ENCODE measurements around the gene EFL1.
A peak's percentile ranks its signal among the peaks of the same experiment; 100 is the strongest.

The EFL1 gene

DNA sequence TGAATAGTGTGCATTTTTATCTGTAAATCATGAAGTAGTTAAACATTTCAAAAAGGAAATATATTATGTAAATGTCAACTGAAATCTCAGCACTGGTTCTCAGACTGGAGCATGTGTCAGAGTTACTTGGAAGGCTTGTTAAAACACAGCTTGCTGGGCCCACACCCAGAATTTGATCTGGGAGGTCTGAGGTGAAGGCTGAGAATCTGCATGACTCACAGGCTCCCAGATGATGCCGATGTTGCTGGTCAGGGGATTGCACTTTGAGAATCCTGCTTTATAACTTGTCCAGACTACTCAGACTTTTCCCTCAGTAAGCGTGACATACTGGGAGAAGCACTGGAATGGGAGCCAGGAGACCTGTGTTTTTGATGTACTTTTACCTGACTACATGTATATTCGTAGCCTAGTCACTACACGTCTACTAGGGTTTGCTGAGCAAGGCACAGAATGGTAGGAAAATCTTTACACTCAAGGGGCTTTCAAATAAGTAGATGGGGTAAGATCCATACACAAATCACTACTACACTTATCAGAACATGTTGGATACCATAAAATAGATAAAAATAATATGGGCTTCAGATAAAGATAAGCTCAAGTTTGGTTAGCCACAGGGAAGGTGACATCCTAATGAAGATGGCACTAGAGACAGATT lies 139.7 kb downstream of the EFL1 start:
- peak; percentile 99 for DNase-seq (ENCODE audit: low read depth)
- no peak overlapping the region for H3K4me3 ChIP-seq (ENCODE audit: low read depth, low read length)
- TF ChIP-seq, protein P1, sequence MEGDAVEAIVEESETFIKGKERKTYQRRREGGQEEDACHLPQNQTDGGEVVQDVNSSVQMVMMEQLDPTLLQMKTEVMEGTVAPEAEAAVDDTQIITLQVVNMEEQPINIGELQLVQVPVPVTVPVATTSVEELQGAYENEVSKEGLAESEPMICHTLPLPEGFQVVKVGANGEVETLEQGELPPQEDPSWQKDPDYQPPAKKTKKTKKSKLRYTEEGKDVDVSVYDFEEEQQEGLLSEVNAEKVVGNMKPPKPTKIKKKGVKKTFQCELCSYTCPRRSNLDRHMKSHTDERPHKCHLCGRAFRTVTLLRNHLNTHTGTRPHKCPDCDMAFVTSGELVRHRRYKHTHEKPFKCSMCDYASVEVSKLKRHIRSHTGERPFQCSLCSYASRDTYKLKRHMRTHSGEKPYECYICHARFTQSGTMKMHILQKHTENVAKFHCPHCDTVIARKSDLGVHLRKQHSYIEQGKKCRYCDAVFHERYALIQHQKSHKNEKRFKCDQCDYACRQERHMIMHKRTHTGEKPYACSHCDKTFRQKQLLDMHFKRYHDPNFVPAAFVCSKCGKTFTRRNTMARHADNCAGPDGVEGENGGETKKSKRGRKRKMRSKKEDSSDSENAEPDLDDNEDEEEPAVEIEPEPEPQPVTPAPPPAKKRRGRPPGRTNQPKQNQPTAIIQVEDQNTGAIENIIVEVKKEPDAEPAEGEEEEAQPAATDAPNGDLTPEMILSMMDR (conservative IDR thresholded peaks at IDR 0.05; ENCODE audit: low read depth, low read length): no peak

DNA sequence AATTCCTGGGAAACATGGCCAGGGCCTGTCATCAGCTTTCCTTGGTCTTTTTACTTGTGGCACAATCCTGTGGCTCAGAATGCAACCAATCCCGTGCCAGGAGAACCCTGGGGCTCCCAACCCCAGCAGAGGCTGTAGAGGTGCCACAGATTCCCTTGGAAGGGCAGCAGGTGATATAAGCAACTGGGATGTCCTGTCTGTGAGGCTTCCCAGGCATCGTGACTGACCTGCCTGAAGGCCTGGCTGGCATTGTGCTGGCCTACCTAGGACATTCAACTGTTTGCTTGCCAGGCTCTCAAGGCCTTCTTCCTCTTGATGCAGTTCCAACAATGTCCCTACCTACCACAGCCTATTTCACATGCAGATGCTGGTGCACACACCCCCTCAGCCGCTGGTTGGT lies 144.5 kb downstream of the EFL1 start:
- H3K4me3 ChIP-seq (ENCODE audit: low read depth, low read length): no peak overlapping the region
- TF ChIP-seq, protein P1 (conservative IDR thresholded peaks at IDR 0.05; ENCODE audit: low read depth, low read length): no peak
- no peak for DNase-seq (ENCODE audit: low read depth)

DNA sequence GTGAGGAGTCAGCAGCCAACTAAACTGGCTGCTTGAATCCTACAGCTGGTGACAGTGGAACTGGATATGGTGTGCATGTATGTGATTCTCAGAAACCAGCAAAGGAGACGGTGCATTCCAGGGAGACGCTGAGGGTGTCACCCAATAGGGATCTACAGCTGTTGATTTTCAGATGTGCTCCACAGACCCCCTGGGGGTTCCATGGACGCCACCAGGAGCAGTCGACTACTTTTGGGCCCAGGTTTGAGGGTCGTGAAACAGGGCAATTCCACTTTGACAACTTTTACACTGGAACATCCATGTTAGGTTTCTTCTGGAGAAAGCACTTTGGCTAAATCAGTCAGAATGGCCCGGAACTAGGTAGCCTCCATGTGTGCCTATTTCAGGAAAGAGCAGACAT lies 145.2 kb downstream of the EFL1 start:
- TF ChIP-seq, protein P1 (conservative IDR thresholded peaks at IDR 0.05; ENCODE audit: low read depth, low read length): no peak
- no peak for DNase-seq (ENCODE audit: low read depth)
- H3K4me3 ChIP-seq (ENCODE audit: low read depth, low read length): no peak overlapping the region

DNA sequence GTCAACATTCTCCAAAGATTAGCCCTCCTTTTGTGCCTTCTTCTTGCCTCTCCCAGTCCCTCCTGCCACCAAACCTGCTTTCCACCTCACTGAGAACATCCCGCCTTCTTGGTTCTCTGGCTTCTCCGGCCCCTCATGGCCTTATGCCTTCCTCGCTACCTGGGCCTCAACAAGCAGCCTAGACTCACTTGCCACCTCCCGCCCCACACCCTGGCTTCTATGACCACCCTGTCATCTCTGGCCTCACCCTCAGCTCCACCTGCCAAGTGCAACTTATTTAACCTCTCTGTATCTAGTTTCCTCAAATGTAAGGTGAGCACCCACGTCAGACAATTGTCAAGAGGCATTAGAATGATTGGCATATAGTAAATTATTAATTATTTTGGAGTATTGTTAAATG lies 147.9 kb downstream of the EFL1 start:
- H3K4me3 ChIP-seq (ENCODE audit: low read depth, low read length): no peak overlapping the region
- DNase-seq (ENCODE audit: low read depth): no peak
- TF ChIP-seq, protein P1 (conservative IDR thresholded peaks at IDR 0.05; ENCODE audit: low read depth, low read length): no peak

DNA sequence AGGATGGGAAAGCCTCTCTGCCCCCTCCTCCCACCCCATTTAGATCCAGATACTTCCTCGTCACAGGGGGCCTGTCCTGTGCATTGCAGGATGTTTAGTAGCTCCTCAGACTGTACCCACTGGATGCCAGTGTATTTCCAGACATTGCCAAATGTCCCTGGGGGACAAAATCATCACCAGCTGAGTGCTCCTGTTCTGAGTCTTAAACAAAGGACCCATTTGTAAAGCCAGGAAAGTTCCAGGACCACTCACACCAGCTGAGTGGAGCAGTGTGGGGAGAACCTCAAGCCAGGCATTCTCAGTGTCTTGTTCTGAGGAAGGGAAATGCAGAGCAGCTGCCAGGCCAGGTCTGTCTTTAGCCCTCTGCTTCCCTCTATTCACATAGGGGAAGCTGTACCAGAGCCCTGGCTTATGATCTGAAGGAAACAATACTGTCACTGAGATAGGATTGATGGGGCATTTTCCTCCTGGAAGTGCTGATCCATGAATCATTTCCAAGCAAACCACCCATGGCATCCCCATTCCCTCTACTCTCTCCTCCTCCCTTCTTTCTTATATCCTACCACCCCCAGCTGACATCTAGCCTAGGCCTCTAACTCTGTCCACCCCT lies 149.3 kb downstream of the EFL1 start:
- H3K4me3 ChIP-seq (ENCODE audit: low read depth, low read length): no peak overlapping the region
- TF ChIP-seq, protein P1 (conservative IDR thresholded peaks at IDR 0.05; ENCODE audit: low read depth, low read length): no peak
- DNase-seq (ENCODE audit: low read depth): no peak

DNA sequence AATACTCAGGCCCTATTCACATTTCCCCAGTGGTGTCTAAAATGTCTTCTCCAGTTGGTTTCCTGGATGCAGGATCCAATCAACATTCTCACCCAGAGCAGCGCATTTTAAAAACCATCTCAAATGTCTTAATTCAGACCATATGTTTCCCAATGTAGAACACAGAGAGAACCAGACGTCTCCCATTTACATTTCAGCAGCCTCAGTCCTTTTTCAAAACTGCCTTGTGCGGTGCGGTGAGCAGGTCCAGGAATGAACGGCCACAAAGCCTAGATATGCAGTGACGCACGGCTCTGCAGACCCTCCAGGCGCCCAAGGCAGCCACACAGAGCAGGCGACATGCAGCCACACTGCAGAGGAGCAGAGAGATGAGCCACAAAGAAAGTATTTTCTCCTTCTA lies 150.6 kb downstream of the EFL1 start:
- TF ChIP-seq, protein P1 (conservative IDR thresholded peaks at IDR 0.05; ENCODE audit: low read depth, low read length): no peak
- DNase-seq (ENCODE audit: low read depth): no peak
- no peak overlapping the region for H3K4me3 ChIP-seq (ENCODE audit: low read depth, low read length)

DNA sequence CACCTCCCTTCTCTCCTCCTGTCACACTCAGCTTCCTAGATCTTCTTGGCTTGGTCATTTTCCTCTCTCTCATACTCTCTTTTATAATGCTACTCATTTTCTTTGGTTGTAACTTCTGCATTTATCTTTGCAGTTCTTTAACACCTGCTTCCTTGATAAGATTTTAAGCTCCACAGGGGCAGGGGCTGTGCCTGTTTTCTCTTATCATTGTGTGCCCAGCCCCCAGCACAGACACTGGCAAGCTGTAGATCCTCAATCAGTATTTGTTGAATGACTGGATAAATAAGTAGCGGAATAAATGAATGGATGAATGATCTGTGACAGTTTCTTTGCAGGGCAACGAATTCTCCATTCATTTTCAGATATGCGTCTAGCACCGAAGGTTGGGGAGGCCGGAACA lies 152.4 kb downstream of the EFL1 start:
- no peak overlapping the region for H3K4me3 ChIP-seq (ENCODE audit: low read depth, low read length)
- TF ChIP-seq, protein P1 (conservative IDR thresholded peaks at IDR 0.05; ENCODE audit: low read depth, low read length): no peak
- DNase-seq (ENCODE audit: low read depth): no peak

All from choroid plexus epithelial cell (primary cell).